ENCODE results near the gene ITGA11. TPM values are rescaled to one million over a fixed set of nuclear protein-coding genes. Genes with fewer than 3 reads are reported as not detected.

ITGA11 gene
- total and polyA plus RNA-seq, 2 of the 4 experiments (the other 2 are of a cell fraction), result 4.1 to 6.6 TPM

DNA sequence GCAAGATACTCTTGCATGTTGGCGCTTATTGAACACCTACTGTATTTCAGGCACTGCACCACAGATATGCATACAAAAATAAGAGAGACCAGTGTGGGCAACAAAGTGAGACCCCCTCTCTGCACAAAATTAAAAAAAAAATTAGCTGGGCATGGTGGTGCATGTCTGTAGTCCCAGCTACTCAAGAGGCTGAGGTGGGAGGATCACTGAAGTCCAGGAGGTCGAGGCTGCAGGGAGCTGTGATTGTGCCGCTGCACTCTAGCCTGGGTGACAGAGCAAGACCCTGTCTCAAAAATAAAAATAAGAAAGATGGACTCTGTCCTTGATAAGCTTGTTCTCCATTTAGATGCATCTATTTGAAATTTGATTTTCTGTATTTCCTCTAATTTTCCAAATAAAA is 133.6 kb downstream of the ITGA11 start:
- H3K56ac ChIP-seq (ENCODE audit: extremely low read depth, insufficient read depth, low read length), result no peak overlapping the region
- no peak overlapping the region for H3K27ac ChIP-seq (ENCODE audit: insufficient read depth, low read length)
- no peaks in the 10 kb centered on the region; the same call in 1 of the 2 replicates for H3K4me1 ChIP-seq (ENCODE audit: control insufficient read depth, insufficient read depth, low read length)
- H2AK5ac ChIP-seq (ENCODE audit: low read depth, low read length), result no peak overlapping the region
- CTCF ChIA-PET, result interaction anchor here (0.6 kb wide), 1 partner anchor 45 kb away, joined by 3 read pairs; no protein-coding TSS in a partner anchor
- ATAC-seq (ENCODE audit: low read depth) (no peak), DNase-seq (no peak)
- H3K4ac ChIP-seq (ENCODE audit: low read depth, low read length), result no peak overlapping the region
- peaks cover 5% of the 10 kb centered on the region; the same call in 1 of the 2 replicates for H3K9me1 ChIP-seq (ENCODE audit: insufficient read depth, low read length)
- H2BK15ac ChIP-seq (ENCODE audit: low read depth, low read length), result no peak overlapping the region
- WGBS, 2 experiments (ENCODE audit: extremely low coverage in 2 of 2, insufficient read length in 1 of 2), result no CpG with 5 or more reads among the region's 3 CpGs
- H2AFZ ChIP-seq (replicated peaks; ENCODE audit: low read length, poor library complexity), result no peak overlapping the region
- in situ Hi-C loops (cut with MboI; ENCODE audit: low sequenced_read_pairs), result no loop called here
- H3K9me3 ChIP-seq (ENCODE audit: control insufficient read depth, insufficient read depth, low read length), result no peaks in the 10 kb centered on the region
- no peak overlapping the region for H3K4me2 ChIP-seq (ENCODE audit: low read depth, low read length)
- no peak overlapping the region for H3K23ac ChIP-seq (ENCODE audit: low read depth, low read length)
- peaks cover 5% of the 10 kb centered on the region; the same call in 1 of the 2 replicates for H4K20me1 ChIP-seq (ENCODE audit: insufficient read depth, low read length)
- no peak overlapping the region for H2BK120ac ChIP-seq (ENCODE audit: low read depth, low read length)
- H3K79me1 ChIP-seq (ENCODE audit: low read depth in 1 of 2, low read length in 2 of 2), result peaks cover 18 to 37% of the 10 kb centered on the region in 2 experiments
- no peak overlapping the region for H3K14ac ChIP-seq (replicated peaks; ENCODE audit: low read depth, low read length)
- H3K9ac ChIP-seq (ENCODE audit: low read depth, low read length), result no peak overlapping the region
- H4K8ac ChIP-seq (ENCODE audit: low read depth in 2 of 2, low read length in 2 of 2), result no peak overlapping the region
- H2BK5ac ChIP-seq (ENCODE audit: low read depth, low read length, poor library complexity, severe bottlenecking), result no peak overlapping the region
- H3K27me3 ChIP-seq (ENCODE audit: control insufficient read depth, insufficient read depth, low read length), result no peaks in the 10 kb centered on the region
- intact Hi-C loops (cut with micrococcal nuclease), result no loop called here
- no TSS peak for BruUV-seq (replicated peaks)
- POLR2A ChIA-PET (ENCODE audit: unreplicated experiment), result no interaction called here
- no peak overlapping the region for H3K4me3 ChIP-seq (ENCODE audit: insufficient read depth, low read depth, low read length)
- H2BK20ac ChIP-seq (ENCODE audit: low read depth, low read length), result no peak overlapping the region
- H3K36me3 ChIP-seq (ENCODE audit: control insufficient read depth, insufficient read depth, low read length), result peaks cover 12% of the 10 kb centered on the region
- H4K5ac ChIP-seq (ENCODE audit: low read depth, low read length), result no peak overlapping the region
- H2AK9ac ChIP-seq (replicated peaks; ENCODE audit: low read depth, low read length, poor library complexity), result no peak overlapping the region
- dilution Hi-C loops (cut with HindIII; ENCODE audit: low sequenced_read_pairs, unreplicated experiment), result no loop called here
- no peak overlapping the region for H3K18ac ChIP-seq (ENCODE audit: low read depth, low read length)
- TF ChIP-seq MAZ (IDR thresholded peaks at IDR 0.05; ENCODE audit: borderline replicate concordance, low read depth, low read length) (no peak), NFE2L2 (IDR thresholded peaks at IDR 0.05; ENCODE audit: low read depth, low read length) (no peak), MAFK (IDR thresholded peaks at IDR 0.05; ENCODE audit: low read depth, low read length) (no peak)
- TF ChIP-seq, protein P1, sequence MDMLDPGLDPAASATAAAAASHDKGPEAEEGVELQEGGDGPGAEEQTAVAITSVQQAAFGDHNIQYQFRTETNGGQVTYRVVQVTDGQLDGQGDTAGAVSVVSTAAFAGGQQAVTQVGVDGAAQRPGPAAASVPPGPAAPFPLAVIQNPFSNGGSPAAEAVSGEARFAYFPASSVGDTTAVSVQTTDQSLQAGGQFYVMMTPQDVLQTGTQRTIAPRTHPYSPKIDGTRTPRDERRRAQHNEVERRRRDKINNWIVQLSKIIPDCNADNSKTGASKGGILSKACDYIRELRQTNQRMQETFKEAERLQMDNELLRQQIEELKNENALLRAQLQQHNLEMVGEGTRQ (IDR thresholded peaks at IDR 0.05; ENCODE audit: low read depth, low read length), result no peak
- no peak overlapping the region for H4K91ac ChIP-seq (ENCODE audit: insufficient read depth, low read depth, low read length)

All from IMR-90 (cell line).